ENCODE measurements around the gene TNRC6C. TPM values are rescaled to one million over a fixed set of nuclear protein-coding genes. Genes with fewer than 3 reads are reported as not detected.
"Not testable (repeated sequence)": the region's sequence is repeated elsewhere in the genome, so short reads cannot be mapped to it uniquely, and the experiment has no call there.

The TNRC6C gene
- total RNA-seq, 4 donors from 2014 or later: 2.6 to 10.9 (median 4.7) TPM

- Histone ChIP-seq H3K9me3 (no peaks in the 10 kb centered on the region), H3K4me1 (no peaks in the 10 kb centered on the region), H3K27ac (no peak overlapping the region), H3K4me3 (no peak overlapping the region), H3K27me3 (peaks cover 0 to 66% (median 0%) of the 10 kb centered on the region in 4 donors), H3K36me3 (no peaks in the 10 kb centered on the region)
- DNase-seq: no peak
- intact Hi-C loops (cut with DNase I): no loop called here
- 45 to 64% methylated on average over 9 to 19 of the region's 24 CpGs for WGBS, 2 donors
- TF ChIP-seq, protein P1, sequence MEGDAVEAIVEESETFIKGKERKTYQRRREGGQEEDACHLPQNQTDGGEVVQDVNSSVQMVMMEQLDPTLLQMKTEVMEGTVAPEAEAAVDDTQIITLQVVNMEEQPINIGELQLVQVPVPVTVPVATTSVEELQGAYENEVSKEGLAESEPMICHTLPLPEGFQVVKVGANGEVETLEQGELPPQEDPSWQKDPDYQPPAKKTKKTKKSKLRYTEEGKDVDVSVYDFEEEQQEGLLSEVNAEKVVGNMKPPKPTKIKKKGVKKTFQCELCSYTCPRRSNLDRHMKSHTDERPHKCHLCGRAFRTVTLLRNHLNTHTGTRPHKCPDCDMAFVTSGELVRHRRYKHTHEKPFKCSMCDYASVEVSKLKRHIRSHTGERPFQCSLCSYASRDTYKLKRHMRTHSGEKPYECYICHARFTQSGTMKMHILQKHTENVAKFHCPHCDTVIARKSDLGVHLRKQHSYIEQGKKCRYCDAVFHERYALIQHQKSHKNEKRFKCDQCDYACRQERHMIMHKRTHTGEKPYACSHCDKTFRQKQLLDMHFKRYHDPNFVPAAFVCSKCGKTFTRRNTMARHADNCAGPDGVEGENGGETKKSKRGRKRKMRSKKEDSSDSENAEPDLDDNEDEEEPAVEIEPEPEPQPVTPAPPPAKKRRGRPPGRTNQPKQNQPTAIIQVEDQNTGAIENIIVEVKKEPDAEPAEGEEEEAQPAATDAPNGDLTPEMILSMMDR (IDR thresholded peaks at IDR 0.05): no peak
- no peak for TF ChIP-seq POLR2A (IDR thresholded peaks at IDR 0.05)
Observed at GRCh38 chr17:77930780-77931768, 27.4 kb upstream of the TNRC6C start.

DNA sequence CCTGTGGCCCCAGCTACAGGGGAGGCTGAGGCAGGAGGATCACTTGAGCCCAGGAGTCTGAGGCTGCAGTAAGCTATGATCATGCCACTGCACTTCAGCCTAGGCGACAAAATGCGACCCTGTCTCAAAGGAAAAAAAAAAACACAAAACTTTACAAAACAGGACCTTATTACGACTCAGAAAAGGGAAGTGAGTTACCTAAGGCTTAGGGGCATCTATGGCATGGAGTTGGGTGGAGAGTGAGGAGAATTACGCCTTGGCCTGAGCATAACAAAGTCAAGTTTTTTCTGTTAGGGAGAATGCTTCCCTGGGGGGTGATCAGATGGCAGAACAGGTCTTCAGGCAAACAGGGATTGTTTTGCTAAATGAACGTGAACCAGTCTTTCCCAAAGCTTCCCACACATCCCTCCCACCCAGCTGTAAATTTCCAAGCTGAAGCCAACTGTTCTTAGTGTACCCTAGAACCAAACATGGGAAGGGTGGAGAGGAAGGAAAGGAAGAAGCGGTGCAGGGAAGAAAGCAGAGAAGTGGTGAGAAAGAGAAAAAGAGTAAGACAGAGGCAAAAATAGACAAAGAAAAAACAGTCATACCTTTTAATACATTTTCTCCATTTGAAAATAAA lies 24.6 kb upstream of the TNRC6C start:
- no peak for DNase-seq
- Histone ChIP-seq H3K9me3 (no peaks in the 10 kb centered on the region), H3K4me1 (no peaks in the 10 kb centered on the region), H3K36me3 (no peaks in the 10 kb centered on the region), H3K4me3 (no peak overlapping the region), H3K27me3 (peaks cover 0 to 66% (median 0%) of the 10 kb centered on the region in 4 donors), H3K27ac (no peak overlapping the region)
- intact Hi-C loops (cut with DNase I): no loop called here
- WGBS, 2 donors: 78 to 83% methylated on average over 6 of the region's 6 CpGs
- TF ChIP-seq POLR2A (IDR thresholded peaks at IDR 0.05): no peak
- TF ChIP-seq, protein P1 (IDR thresholded peaks at IDR 0.05): no peak

DNA sequence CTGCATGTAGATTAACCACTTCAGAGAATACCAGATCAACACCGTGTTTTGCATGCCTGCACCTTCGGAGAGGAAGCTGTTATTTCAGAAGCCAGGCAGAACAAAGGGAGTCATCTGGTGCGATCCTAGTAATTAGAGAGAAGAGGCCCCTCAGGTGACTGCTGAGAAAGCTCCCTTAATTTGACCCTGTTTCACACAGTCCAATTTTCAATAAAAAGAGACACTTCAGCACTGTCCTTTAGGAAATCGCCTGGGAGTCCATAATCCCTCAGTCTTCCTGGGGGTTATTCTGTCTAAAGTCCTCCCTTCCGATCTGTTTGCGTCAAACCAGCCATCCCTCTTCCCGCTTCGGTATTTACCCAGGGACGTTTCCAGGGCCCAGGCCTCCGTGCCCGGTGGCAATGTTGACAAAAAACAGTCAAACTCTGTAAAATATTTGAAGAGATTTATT lies 23.4 kb upstream of the TNRC6C start:
- Histone ChIP-seq H3K27me3 (peaks cover 0 to 54% (median 0%) of the 10 kb centered on the region in 4 donors), H3K36me3 (no peaks in the 10 kb centered on the region), H3K27ac (no peak overlapping the region), H3K9me3 (no peaks in the 10 kb centered on the region), H3K4me3 (no peak overlapping the region), H3K4me1 (no peaks in the 10 kb centered on the region)
- no peak for TF ChIP-seq POLR2A (IDR thresholded peaks at IDR 0.05)
- TF ChIP-seq, protein P1 (IDR thresholded peaks at IDR 0.05): no peak
- DNase-seq: no peak
- intact Hi-C loops (cut with DNase I): no loop called here
- WGBS, 2 donors: 50 to 52% methylated on average over 11 of the region's 11 CpGs

GRCh38 chr17:77935744-77936143 lies 22.8 kb upstream of the TNRC6C start:
- H3K9me3 ChIP-seq; H3K4me3 ChIP-seq; H3K36me3 ChIP-seq; DNase-seq; H3K4me1 ChIP-seq; H3K27ac ChIP-seq; intact Hi-C loops (cut with DNase I): not testable (repeated sequence)
- H3K27me3 ChIP-seq: peaks cover 0 to 53% (median 0%) of the 10 kb centered on the region in 4 donors
- WGBS, 2 donors: 29 to 36% methylated on average over 6 of the region's 6 CpGs

DNA sequence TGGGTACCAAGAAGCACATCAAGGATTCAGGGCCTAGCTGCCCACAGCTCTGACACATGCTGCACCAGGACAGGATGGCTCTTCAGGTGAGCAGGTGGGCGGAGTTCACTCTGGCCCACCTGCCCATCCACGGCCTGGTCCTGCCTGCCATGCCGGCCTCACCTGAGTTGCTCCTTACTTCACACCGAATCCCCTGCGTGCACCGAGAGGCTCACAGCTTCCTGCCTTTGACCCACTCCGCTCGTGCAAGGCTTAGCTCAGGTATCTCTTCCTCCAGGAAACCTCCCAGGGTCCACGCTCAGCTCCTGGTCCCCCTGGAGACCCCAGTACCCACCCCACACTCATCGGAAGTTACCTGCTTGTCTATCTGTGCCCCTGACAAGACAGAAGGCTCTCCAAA lies 21.6 kb upstream of the TNRC6C start:
- no peak for DNase-seq
- 87 to 89% methylated on average over 9 to 10 of the region's 10 CpGs for WGBS, 2 donors
- no peaks in the 10 kb centered on the region for H3K9me3 ChIP-seq
- intact Hi-C loops (cut with DNase I): no loop called here
- H3K27ac ChIP-seq: no peak overlapping the region
- no peak for TF ChIP-seq POLR2A (IDR thresholded peaks at IDR 0.05)
- TF ChIP-seq, protein P1 (IDR thresholded peaks at IDR 0.05): no peak
- peaks cover 0 to 47% (median 0%) of the 10 kb centered on the region in 4 donors for H3K27me3 ChIP-seq
- no peaks in the 10 kb centered on the region for H3K36me3 ChIP-seq
- no peaks in the 10 kb centered on the region for H3K4me1 ChIP-seq
- no peak overlapping the region for H3K4me3 ChIP-seq
